GM19043 (cell line): ENCODE data around the gene SERPINB3.
"Not testable (repeated sequence)": the region's sequence is repeated elsewhere in the genome, so short reads cannot be mapped to it uniquely, and the experiment has no call there.

Experiments used
- ATAC-seq: cut with Tn5 transposase; IDR thresholded peaks from one replicate; pipeline ENCODE4 v1.9.1; 2021; ENCODE audit warnings: low read depth; ENCODE audit not compliant: unreplicated experiment

SERPINB3 gene

GRCh38 chr18:63648241-63648640 is 13.5 kb downstream of the SERPINB3 start:
- ATAC-seq, result no peak

DNA sequence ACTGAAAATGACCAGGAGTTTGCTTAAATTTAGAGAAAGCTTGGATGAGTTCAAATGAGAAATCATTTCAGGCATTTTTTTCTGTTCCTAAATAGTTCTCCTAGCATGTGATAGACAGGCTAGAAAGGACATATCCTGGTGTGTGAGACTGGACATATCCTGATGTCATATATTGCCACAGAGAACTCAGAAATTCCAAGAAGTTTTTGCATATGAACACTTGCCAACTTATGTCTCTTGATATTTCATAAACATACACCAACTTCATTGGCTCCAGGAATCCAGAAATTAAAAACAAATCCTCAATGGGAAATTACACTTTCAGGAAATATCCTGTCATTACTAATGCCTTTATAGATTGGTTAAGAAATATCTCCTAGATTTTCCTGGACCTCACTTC is 14.8 kb downstream of the SERPINB3 start:
- no peak for ATAC-seq

GRCh38 chr18:63644694-63645093 is 17.0 kb downstream of the SERPINB3 start:
- not testable (repeated sequence) for ATAC-seq

- ATAC-seq, result not testable (repeated sequence)
Measured at GRCh38 chr18:63644142-63644541, 17.6 kb downstream of the SERPINB3 start, which contains the start of gene SERPINB4. Gene SERPINB4 (minus strand): TSS chr18:63644256. CDS start chr18:63643577, 679 bp downstream.

DNA sequence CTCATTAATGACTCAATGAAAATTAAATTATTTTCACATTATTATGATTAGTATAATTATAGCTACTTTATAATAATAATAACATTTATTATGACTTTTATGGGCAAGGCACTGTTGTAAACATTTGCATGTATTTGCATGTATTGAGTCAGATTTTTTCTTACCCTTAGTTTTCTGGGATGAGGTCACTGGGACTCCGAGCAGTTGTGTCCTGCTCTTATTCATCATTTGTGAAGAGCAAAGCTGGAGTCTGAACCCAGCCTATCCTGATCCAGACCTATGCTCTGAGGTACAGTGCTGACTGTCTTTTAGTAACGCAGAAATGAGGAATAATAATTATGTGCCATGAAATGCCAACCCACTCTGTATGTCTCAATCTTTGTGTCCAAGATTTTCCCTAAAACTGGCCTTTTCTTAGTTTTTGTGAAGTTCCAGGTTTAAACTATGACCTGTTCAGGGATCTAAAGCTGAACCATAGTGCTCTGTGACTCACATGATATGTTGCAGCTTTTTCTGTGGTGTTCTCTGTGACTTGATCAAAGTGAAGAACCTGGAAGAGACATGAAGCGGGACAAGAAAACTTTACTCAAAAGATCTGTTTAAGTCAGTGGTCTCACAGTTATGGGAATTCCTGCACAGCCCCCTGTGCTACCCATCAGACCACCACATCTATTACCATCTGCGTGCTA is 18.9 kb downstream of the SERPINB3 start:
- not testable (repeated sequence) for ATAC-seq

GRCh38 chr18:63641157-63641680 is 20.5 kb downstream of the SERPINB3 start:
- ATAC-seq, result not testable (repeated sequence)

DNA sequence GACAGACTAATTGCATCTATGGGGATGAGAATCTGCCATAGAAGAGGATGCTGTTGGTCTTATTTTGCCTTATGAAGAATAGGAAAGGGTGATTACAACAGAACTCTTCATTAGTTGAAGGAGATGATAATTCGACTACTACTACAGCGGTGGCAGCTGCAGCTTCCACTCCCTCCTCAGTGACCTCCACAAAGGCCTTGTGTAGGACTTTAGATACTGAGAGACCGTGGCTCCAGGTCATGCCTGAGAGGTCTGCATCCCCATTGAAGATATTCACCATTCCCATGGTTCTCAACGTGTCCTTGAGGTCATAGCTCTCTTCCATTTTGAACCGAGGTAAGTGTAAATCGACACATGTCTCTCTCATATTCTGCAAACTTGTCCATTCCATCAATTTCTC is 24.0 kb downstream of the SERPINB3 start:
- ATAC-seq, result no peak

- ATAC-seq, result no peak
Measured at GRCh38 chr18:63627819-63628218, 33.9 kb downstream of the SERPINB3 start.

DNA sequence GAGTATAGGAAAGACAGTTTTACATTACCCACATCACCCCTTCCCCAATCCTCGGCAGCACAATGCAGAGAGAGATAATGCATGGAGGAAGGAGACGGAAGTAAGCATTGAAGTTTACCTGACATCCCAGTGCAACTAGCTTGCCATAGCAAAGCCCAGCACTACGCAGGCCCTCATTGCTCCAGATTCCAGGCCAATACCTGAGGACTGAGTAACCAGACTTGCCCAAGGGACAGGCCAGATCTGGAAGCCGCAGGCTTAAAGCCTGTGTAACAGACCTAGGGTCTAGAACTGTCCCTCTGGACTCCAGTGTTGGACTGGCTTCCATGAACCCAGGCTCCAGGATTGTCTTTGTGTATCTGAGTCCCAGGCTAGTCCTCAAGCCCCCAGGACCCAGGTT is 35.3 kb downstream of the SERPINB3 start:
- no peak for ATAC-seq

DNA sequence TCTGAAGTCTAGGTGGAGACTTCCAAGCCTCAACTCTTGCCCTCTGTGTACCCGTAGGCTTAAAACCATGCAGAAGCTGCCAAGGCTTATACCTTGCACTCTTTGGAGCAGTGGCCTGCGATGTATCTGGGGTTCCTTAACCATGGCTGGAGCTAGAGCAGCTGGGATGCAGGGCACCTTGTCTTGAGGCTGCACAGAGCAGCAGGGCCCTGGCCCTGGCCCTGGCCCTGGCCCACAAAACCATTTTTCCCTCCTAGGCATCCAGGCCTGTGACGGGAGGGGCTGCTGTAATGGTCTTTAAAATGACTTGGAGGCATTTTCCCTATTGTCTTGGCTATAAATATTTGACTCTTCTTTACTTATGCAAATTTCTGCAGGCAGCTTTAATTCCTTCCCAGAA is 36.8 kb downstream of the SERPINB3 start:
- ATAC-seq, result no peak

DNA sequence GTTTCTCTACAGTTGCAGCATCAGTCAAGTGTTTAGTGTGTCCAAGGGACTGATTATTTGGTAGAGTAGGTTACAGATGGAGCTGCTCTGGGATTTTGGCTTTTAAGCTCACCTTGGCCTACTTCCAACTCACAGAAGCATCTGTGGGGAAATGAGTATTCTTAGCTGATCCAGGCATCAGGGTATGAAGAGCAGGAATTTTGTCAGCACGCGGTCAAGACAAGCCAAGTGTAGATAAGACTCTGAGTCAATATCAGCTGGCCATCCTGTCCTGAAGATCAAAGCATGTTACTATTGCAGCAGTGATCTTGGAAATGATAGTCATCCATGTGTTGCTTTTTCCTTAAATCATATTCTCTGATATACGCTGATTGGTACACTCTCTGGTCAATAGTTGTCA is 42.0 kb downstream of the SERPINB3 start:
- no peak for ATAC-seq

DNA sequence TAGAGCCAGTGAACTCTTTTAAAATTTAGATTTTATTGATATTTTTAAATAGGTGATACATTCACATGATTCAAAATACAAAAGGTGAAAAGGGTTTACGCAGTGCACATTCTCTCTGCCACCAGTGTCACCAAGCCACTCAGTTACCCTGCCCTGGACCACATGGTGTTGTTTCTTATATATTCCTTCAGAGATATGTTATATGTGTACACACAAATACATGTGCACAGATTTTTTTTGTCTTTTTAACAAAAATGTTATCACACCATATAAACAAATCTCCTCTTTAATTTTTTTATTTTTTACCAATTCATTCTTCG is 43.8 kb downstream of the SERPINB3 start:
- ATAC-seq, result no peak

GRCh38 chr18:63617049-63617914 is 44.4 kb downstream of the SERPINB3 start:
- ATAC-seq, result peak; percentile 80

DNA sequence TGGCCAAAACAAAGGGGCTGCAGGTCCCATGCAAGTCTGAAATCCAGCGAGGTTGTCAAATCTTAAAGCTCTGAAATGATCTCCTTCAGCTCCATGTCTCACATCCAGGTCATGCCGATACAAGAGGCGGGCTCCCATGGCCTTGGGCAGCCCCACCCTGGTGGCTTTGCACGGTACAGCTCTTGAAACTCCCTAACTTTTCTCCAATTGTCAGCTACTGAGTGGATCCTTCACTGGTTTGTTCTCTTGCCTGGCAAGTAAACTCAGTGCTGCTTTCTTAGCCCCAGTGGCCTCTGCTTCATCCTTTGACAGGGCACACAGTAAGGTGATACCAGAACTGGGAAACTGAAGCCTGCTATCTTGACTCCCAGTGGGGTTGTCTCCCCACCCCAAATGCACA is 48.3 kb downstream of the SERPINB3 start:
- no peak for ATAC-seq

DNA sequence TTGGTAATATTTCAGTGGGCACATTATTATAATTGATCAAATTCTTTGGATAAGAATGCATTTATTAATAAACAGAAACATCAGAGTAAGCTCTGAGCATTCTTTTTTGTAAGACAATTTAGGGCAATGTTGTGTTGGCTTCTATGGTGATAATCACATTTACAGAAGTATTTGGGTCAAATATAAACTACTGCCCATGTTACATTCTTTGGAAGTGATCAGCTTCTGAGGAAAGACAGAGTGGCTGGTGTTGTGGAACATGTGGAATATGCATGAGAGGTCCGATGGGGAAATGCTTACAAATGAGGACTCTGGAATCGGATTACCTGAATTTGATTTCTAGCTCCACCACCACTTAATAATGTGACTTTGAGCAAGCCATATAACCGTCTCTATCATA is 55.2 kb downstream of the SERPINB3 start:
- ATAC-seq, result no peak
